CD14-positive monocyte (primary cell): ENCODE data around the gene GRIK2. TPM values are rescaled to one million over a fixed set of nuclear protein-coding genes. Genes with fewer than 3 reads are reported as not detected.

Source experiments
- DNase-seq, 3 donors: peaks; one replicate each; pipeline ENCODE4 v3.0.0-alpha.2; 2011 to 2022
- H2AFZ ChIP-seq: 2 replicates; pipeline ENCODE4 v1.6.0; 2012; ENCODE audit warnings: mild to moderate bottlenecking, low read depth, low read length, inconsistent platforms; ENCODE audit not compliant: insufficient read depth, poor library complexity, severe bottlenecking
- H3K27ac ChIP-seq, 2 donors: 1 replicate in 1 of 2; 2 replicates in 1 of 2; pipeline ENCODE4 v1.5.1; 2012 to 2013; ENCODE audit warnings: low read length in 2 of 2, control low read depth in 1 of 2, inconsistent platforms in 1 of 2, low read depth in 1 of 2, mild to moderate bottlenecking in 1 of 2
- H3K27me3 ChIP-seq, 2 donors: one replicate each; pipeline versions ENCODE4 v1.6.0 to v1.6.1; 2011 to 2013; ENCODE audit warnings: low read length in 2 of 2; ENCODE audit not compliant: control insufficient read depth in 2 of 2, insufficient read depth in 2 of 2
- H3K36me3 ChIP-seq, 2 donors: replicated peaks in 1 of 2; 1 replicate in 1 of 2; 2 replicates in 1 of 2; pipeline versions ENCODE4 v1.5.1 to v1.6.1; 2012 to 2013; ENCODE audit warnings: low read length in 2 of 2, control low read depth in 1 of 2, inconsistent platforms in 1 of 2, mild to moderate bottlenecking in 1 of 2; ENCODE audit not compliant: insufficient read depth in 2 of 2, control insufficient read depth in 1 of 2
- H3K4me1 ChIP-seq, 2 donors: 1 replicate in 1 of 2; 2 replicates in 1 of 2; pipeline versions ENCODE4 v1.5.1 to v1.6.1; 2012 to 2013; ENCODE audit warnings: low read length in 2 of 2, control low read depth in 1 of 2, inconsistent platforms in 1 of 2, mild to moderate bottlenecking in 1 of 2, moderate library complexity in 1 of 2; ENCODE audit not compliant: insufficient read depth in 2 of 2, control insufficient read depth in 1 of 2
- H3K4me2 ChIP-seq: replicated peaks from 2 replicates; pipeline ENCODE3; 2012; ENCODE audit warnings: low read length, moderate library complexity, mild to moderate bottlenecking; ENCODE audit not compliant: poor library complexity, severe bottlenecking; ENCODE audit errors: extremely low read depth
- H3K4me3 ChIP-seq, 3 experiments: fragments of 200-600 bp in 1 of 3; sonication (generic) in 1 of 3; replicated peaks in 1 of 3; 1 replicate in 2 of 3; 2 replicates in 1 of 3; pipeline ENCODE4 v1.5.1; 2011 to 2013; ENCODE audit warnings: low read length in 3 of 3, mild to moderate bottlenecking in 3 of 3, control low read depth in 2 of 3, low read depth in 2 of 3, inconsistent platforms in 1 of 3, moderate library complexity in 1 of 3
- H3K79me2 ChIP-seq: 2 replicates; pipeline ENCODE4 v1.6.0; 2012; ENCODE audit warnings: mild to moderate bottlenecking, control low read depth, inconsistent platforms, low read length, moderate library complexity; ENCODE audit not compliant: insufficient read depth
- H3K9ac ChIP-seq: 2 replicates; pipeline ENCODE4 v1.6.0; 2017; ENCODE audit warnings: low read length, mild to moderate bottlenecking; ENCODE audit not compliant: insufficient read depth, poor library complexity, severe bottlenecking
- H3K9me3 ChIP-seq, 2 donors: replicated peaks in 1 of 2; 1 replicate in 1 of 2; 2 replicates in 1 of 2; pipeline versions ENCODE4 v1.5.1 to v1.6.1; 2012 to 2013; ENCODE audit warnings: low read length in 2 of 2, control low read depth in 1 of 2; ENCODE audit not compliant: control insufficient read depth in 1 of 2, insufficient read depth in 1 of 2
- H4K20me1 ChIP-seq: 2 replicates; pipeline ENCODE4 v1.6.0; 2012; ENCODE audit warnings: mild to moderate bottlenecking, low read length, control low read depth, moderate library complexity; ENCODE audit not compliant: insufficient read depth
- H3K27ac Mint-ChIP-seq, 7 donors: one replicate each; pipeline ENCODE4 v1.8.0; 2020; ENCODE audit warnings: mild to moderate bottlenecking in 7 of 7, mixed read lengths in 7 of 7, moderate library complexity in 6 of 7, inconsistent platforms in 2 of 7
- H3K27me3 Mint-ChIP-seq, 3 donors: one replicate each; pipeline ENCODE4 v1.8.0; 2021 to 2022; ENCODE audit warnings: low read depth in 3 of 3, mild to moderate bottlenecking in 3 of 3, mixed read lengths in 3 of 3, moderate library complexity in 3 of 3, inconsistent platforms in 1 of 3
- H3K36me3 Mint-ChIP-seq, 2 donors: one replicate each; pipeline ENCODE4 v1.8.0; 2020; ENCODE audit warnings: mixed read lengths in 2 of 2, inconsistent platforms in 1 of 2, mild to moderate bottlenecking in 1 of 2
- H3K4me1 Mint-ChIP-seq: one replicate; pipeline ENCODE4 v1.8.0; 2020; ENCODE audit warnings: mild to moderate bottlenecking, mixed read lengths
- H3K4me3 Mint-ChIP-seq, 2 donors: one replicate each; pipeline ENCODE4 v1.8.0; 2020; ENCODE audit warnings: mild to moderate bottlenecking in 2 of 2, mixed read lengths in 2 of 2, moderate library complexity in 1 of 2
- H3K9me3 Mint-ChIP-seq, 7 donors: one replicate each; pipeline ENCODE4 v1.8.0; 2020 to 2022; ENCODE audit warnings: mixed read lengths in 7 of 7, mild to moderate bottlenecking in 6 of 7, moderate library complexity in 6 of 7, inconsistent platforms in 2 of 7
- CTCF ChIP-seq: fragments of 200-600 bp; IDR thresholded peaks from one replicate; pipeline ENCODE4 v1.8.0; 2022; ENCODE audit warnings: antibody characterized with exemption, mild to moderate bottlenecking
- WGBS: methylation state at CpG from one replicate; pipeline ENCODE4 v1.1.5; 2013; ENCODE audit warnings: missing lambda C conversion rate; ENCODE audit not compliant: insufficient coverage; 5-methylcytosine and 5-hydroxymethylcytosine counted together
- intact Hi-C, 2 donors: fragments of 100-400 bp; cut with micrococcal nuclease; formaldehyde crosslinking; loops; one replicate each; pipeline versions ENCODE4 v1.15.0 to v1.15.1; 2023
- polyA plus RNA-seq, 3 donors: library from polyadenylated mRNA; depleted of rRNA in 1 of 3; unstranded in 2 of 3; stranded (reverse) in 1 of 3; fragments of 300-500 nt in 2 of 3; fragments of >200 nt in 1 of 3; fragmentation: Illumina TruSeq in 2 of 3; gene quantifications; 1 replicate in 2 of 3; 2 replicates in 1 of 3; pipeline ENCODE4 v1.2.3, GENCODE V29; 2012 to 2021

Gene GRIK2
- polyA plus RNA-seq, 3 donors = not detected

DNA sequence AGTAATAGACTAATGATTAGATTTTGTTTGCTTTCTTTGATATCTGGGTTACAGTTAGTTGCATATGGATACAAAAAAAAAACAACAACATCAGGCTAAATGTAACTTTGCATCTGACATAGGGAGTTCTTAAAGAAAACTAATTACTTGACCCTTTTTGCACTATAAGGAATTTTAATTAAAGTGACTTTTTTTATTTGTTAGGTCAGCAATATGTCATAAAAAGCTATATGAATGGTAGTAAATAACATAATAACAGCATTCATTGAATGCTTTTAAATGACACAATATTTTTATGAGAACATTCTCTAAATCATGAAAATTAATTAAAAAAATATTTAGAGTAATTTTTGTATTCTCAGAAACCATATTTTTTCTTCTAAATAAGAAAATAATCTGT is 183.6 kb downstream of the GRIK2 start:
- Mint-ChIP-seq H3K4me3 (no peak overlapping the region), H3K9me3 (peaks cover 0 to 7% (median 0%) of the 10 kb centered on the region in 7 donors), H3K27ac (no peak overlapping the region), H3K4me1 (no peaks in the 10 kb centered on the region), H3K36me3 (no peaks in the 10 kb centered on the region), H3K27me3 (peaks cover 0 to 2% (median 1%) of the 10 kb centered on the region in 3 donors)
- H3K36me3 ChIP-seq = no peaks in the 10 kb centered on the region
- H3K27ac ChIP-seq = no peak overlapping the region
- DNase-seq = no peak
- H3K27me3 ChIP-seq = no peaks in the 10 kb centered on the region
- H3K4me2 ChIP-seq = no peak overlapping the region
- TF ChIP-seq CTCF = no peak
- intact Hi-C loops = no loop called here
- no peaks in the 10 kb centered on the region for H3K79me2 ChIP-seq
- H3K4me1 ChIP-seq = no peaks in the 10 kb centered on the region
- H3K9me3 ChIP-seq = no peaks in the 10 kb centered on the region
- H2AFZ ChIP-seq = no peak overlapping the region
- H4K20me1 ChIP-seq = no peaks in the 10 kb centered on the region
- no peak overlapping the region for H3K4me3 ChIP-seq
- no peak overlapping the region for H3K9ac ChIP-seq

DNA sequence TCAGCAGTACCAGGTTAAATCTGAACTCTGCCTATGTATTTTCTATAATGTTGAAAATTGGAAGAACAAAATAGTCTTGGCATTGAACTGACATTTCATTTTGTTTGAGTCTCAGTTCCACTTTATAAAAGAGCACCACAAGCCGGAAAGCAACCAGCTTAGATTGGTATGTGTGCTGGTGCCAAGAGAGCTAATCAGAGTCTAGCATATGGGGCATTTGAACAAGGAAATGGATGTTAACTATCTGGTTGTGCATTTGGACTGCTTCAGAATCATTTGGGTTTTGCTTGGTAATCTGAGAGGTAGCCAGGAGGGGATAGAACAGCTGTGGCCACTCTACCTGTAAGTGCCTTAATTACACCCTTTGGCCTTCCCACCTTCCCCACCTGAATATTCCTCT is 184.8 kb downstream of the GRIK2 start:
- Mint-ChIP-seq H3K36me3 (no peaks in the 10 kb centered on the region), H3K27ac (no peak overlapping the region)
- no peak for DNase-seq

More for the DNA sequence above, 184.8 kb downstream of the GRIK2 start:
- H3K4me1 Mint-ChIP-seq = no peaks in the 10 kb centered on the region
- peaks cover 0 to 2% (median 1%) of the 10 kb centered on the region in 3 donors for H3K27me3 Mint-ChIP-seq
- Histone ChIP-seq H3K27ac (no peak overlapping the region), H4K20me1 (no peaks in the 10 kb centered on the region), H3K36me3 (no peaks in the 10 kb centered on the region), H3K4me3 (no peak overlapping the region), H3K9me3 (no peaks in the 10 kb centered on the region), H3K9ac (no peak overlapping the region), H2AFZ (no peak overlapping the region), H3K4me1 (no peaks in the 10 kb centered on the region), H3K27me3 (no peaks in the 10 kb centered on the region), H3K4me2 (no peak overlapping the region), H3K79me2 (no peaks in the 10 kb centered on the region)
- intact Hi-C loops = no loop called here
- WGBS = 100% methylated on average over 1 of the region's 1 CpG
- TF ChIP-seq CTCF = no peak
- peaks cover 0 to 5% (median 2%) of the 10 kb centered on the region in 7 donors for H3K9me3 Mint-ChIP-seq
- no peak overlapping the region for H3K4me3 Mint-ChIP-seq
